Duodenal mucosa (tissue), 2 donors: Measurements from ENCODE around the gene SLC6A19.

Experiments
- H3K27ac ChIP-seq: one replicate; pipeline ENCODE4 v1.7.0; 2013; ENCODE audit warnings: low read depth, low read length
- H3K27me3 ChIP-seq, 2 donors: one replicate each; pipeline ENCODE4 v1.7.0; 2013; ENCODE audit warnings: low read length in 2 of 2, control low read depth in 1 of 2; ENCODE audit not compliant: insufficient read depth in 2 of 2, control insufficient read depth in 1 of 2
- H3K36me3 ChIP-seq, 2 donors: one replicate each; pipeline ENCODE4 v1.7.0; 2013; ENCODE audit warnings: low read length in 2 of 2, control low read depth in 1 of 2; ENCODE audit not compliant: insufficient read depth in 2 of 2, control insufficient read depth in 1 of 2
- H3K4me1 ChIP-seq, 2 donors: one replicate each; pipeline ENCODE4 v1.7.0; 2013; ENCODE audit warnings: low read length in 2 of 2, control low read depth in 1 of 2; ENCODE audit not compliant: insufficient read depth in 2 of 2, control insufficient read depth in 1 of 2
- H3K4me3 ChIP-seq, 2 donors: one replicate each; pipeline ENCODE4 v1.7.0; 2013; ENCODE audit warnings: low read length in 2 of 2, low read depth in 1 of 2
- H3K9ac ChIP-seq, 2 donors: one replicate each; pipeline ENCODE4 v1.7.0; 2013; ENCODE audit warnings: low read length in 2 of 2, low read depth in 1 of 2
- H3K9me3 ChIP-seq, 2 donors: one replicate each; pipeline ENCODE4 v1.7.0; 2013; ENCODE audit warnings: low read length in 2 of 2, control low read depth in 1 of 2; ENCODE audit not compliant: control insufficient read depth in 1 of 2

Gene SLC6A19

GRCh38 chr5:1207555-1207954, 6.2 kb downstream of the SLC6A19 start:
- H3K36me3 ChIP-seq = peaks cover 3 to 21% of the 10 kb centered on the region in 2 donors
- no peaks in the 10 kb centered on the region for H3K27me3 ChIP-seq

GRCh38 chr5:1208221-1208742, 6.9 kb downstream of the SLC6A19 start:
- peaks cover 3 to 21% of the 10 kb centered on the region in 2 donors for H3K36me3 ChIP-seq
- H3K4me1 ChIP-seq = peaks cover 9 to 40% of the 10 kb centered on the region in 2 donors

More at GRCh38 chr5:1207555-1207954, 6.2 kb downstream of the SLC6A19 start:
- no peak overlapping the region for H3K4me3 ChIP-seq
- H3K9ac ChIP-seq = no peak overlapping the region
- H3K4me1 ChIP-seq = peaks cover 9 to 40% of the 10 kb centered on the region in 2 donors
- H3K27ac ChIP-seq = no peak overlapping the region
- H3K9me3 ChIP-seq = no peaks in the 10 kb centered on the region

GRCh38 chr5:1208743-1209488, 7.5 kb downstream of the SLC6A19 start:
- Histone ChIP-seq H3K36me3 (peaks cover 3 to 28% of the 10 kb centered on the region in 2 donors), H3K27me3 (no peaks in the 10 kb centered on the region), H3K9ac (no peak overlapping the region), H3K4me3 (no peak overlapping the region), H3K27ac (no peak overlapping the region), H3K4me1 (peaks cover 8 to 40% of the 10 kb centered on the region in 2 donors), H3K9me3 (no peaks in the 10 kb centered on the region)

More at GRCh38 chr5:1208221-1208742, 6.9 kb downstream of the SLC6A19 start:
- Histone ChIP-seq H3K4me3 (no peak overlapping the region), H3K9ac (no peak overlapping the region), H3K9me3 (no peaks in the 10 kb centered on the region), H3K27me3 (no peaks in the 10 kb centered on the region), H3K27ac (no peak overlapping the region)

- Histone ChIP-seq H3K4me1 (peaks cover 5 to 35% of the 10 kb centered on the region in 2 donors), H3K4me3 (no peak overlapping the region), H3K27me3 (no peaks in the 10 kb centered on the region), H3K9ac (no peak overlapping the region), H3K27ac (no peak overlapping the region), H3K9me3 (no peaks in the 10 kb centered on the region), H3K36me3 (peaks cover 3 to 33% of the 10 kb centered on the region in 2 donors)
These were observed 8.1 kb downstream of the SLC6A19 start for GRCh38 chr5:1209489-1209852.

DNA sequence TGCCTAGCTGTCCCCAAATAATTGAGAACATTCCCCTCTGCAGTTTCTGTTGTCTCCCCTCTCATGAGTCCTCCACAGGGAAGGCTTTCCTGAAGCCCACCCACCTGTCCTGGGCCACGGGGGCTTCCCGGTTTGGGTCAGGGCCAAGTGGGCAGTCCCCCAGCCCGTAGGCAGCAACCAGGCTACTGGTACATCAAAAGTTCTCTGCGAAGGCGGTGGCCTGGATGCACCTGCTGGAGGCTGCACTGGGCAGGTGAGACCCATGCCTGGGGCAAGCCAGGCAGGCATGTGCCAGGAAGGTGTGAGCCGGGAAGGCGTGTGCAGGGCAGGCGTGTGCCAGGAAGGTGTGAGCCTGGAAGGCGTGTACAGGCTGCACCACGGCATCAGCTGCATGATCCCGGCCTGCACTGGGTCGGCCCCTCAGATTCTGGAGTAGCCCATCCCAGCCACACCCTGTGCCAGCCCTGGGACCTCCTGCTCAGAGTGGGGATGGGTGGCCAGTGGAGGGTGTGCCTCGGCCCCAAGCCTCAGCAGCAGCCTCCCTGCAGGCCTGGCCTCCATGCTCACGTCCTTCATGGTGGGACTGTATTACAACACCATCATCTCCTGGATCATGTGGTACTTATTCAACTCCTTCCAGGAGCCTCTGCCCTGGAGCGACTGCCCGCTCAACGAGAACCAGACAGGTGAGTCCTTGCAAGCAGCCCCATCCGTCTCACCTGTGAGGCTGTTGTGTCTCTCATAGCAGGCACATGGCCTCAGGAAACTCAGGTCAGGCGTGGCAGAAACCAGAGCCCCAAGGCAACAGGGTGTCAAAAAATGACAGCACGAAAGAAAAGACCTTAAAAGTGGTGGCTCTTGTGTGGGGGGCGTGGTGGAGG, 8.7 kb downstream of the SLC6A19 start:
- Histone ChIP-seq H3K9ac (no peak overlapping the region), H3K27me3 (no peaks in the 10 kb centered on the region), H3K4me3 (no peak overlapping the region)

DNA sequence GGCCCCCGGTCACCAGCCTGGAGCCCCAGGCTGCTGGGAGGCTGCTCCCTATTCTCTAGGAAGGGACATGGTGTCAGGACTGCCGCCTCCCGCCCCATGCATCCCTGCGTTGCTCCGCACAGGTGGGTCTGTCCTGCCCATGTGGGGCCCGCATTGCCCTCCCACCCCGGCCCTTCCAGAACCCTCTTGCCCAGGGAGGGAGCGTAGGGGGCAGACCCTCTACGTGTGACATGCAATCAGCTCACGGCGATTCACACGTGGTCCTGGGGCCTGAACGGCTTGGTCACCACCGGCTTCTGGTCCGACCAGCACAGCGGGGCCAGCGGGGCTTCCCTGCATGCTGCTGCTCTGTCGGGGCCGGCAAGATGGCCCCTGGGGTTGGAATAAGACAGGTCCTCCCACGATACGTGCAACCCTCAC, 9.4 kb downstream of the SLC6A19 start:
- H3K4me1 ChIP-seq = peaks cover 5 to 24% of the 10 kb centered on the region in 2 donors
- H3K9me3 ChIP-seq = peaks cover 0 to 4% of the 10 kb centered on the region in 2 donors
- H3K27ac ChIP-seq = no peak overlapping the region
- no peaks in the 10 kb centered on the region for H3K27me3 ChIP-seq
- no peak overlapping the region for H3K4me3 ChIP-seq
- H3K9ac ChIP-seq = no peak overlapping the region
- H3K36me3 ChIP-seq = peaks cover 7 to 41% of the 10 kb centered on the region in 2 donors

More for the DNA sequence above, 8.7 kb downstream of the SLC6A19 start:
- no peak overlapping the region for H3K27ac ChIP-seq
- peaks cover 5 to 29% of the 10 kb centered on the region in 2 donors for H3K4me1 ChIP-seq
- no peaks in the 10 kb centered on the region for H3K9me3 ChIP-seq
- peaks cover 3 to 34% of the 10 kb centered on the region in 2 donors for H3K36me3 ChIP-seq

- no peak overlapping the region for H3K9ac ChIP-seq
- no peak overlapping the region for H3K4me3 ChIP-seq
- H3K9me3 ChIP-seq = peaks cover 0 to 5% of the 10 kb centered on the region in 2 donors
- peaks cover 5 to 18% of the 10 kb centered on the region in 2 donors for H3K4me1 ChIP-seq
- peaks cover 14 to 49% of the 10 kb centered on the region in 2 donors for H3K36me3 ChIP-seq
- no peaks in the 10 kb centered on the region for H3K27me3 ChIP-seq
- no peak overlapping the region for H3K27ac ChIP-seq
These were observed 10.3 kb downstream of the SLC6A19 start for GRCh38 chr5:1211701-1212100.

GRCh38 chr5:1212271-1212670, 10.9 kb downstream of the SLC6A19 start:
- Histone ChIP-seq H3K9me3 (peaks cover 0 to 5% of the 10 kb centered on the region in 2 donors), H3K4me3 (no peak overlapping the region), H3K9ac (no peak overlapping the region), H3K36me3 (peaks cover 14 to 55% of the 10 kb centered on the region in 2 donors), H3K27me3 (no peaks in the 10 kb centered on the region), H3K4me1 (peaks cover 5 to 18% of the 10 kb centered on the region in 2 donors), H3K27ac (no peak overlapping the region)

DNA sequence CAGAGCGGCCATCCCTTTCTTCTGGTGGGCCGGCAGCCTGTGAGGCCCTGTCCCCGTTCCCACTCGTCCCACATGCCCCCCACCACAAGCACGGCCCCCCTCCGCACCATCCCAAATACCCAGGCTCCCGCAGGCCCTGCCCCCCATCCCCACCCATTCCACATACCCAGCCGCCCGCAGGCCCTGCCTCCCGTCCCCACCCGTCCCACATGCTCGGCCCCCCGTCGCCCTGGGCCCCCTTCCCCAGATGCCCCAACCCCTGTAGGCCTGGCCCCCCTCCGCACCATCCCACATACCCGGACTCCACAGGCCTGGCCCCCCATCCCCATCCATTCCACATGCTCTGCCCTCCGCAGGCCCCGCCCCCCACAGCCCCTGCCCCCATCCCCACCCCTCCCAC, 11.5 kb downstream of the SLC6A19 start:
- no peak overlapping the region for H3K27ac ChIP-seq
- H3K36me3 ChIP-seq = peaks cover 14 to 58% of the 10 kb centered on the region in 2 donors
- no peak overlapping the region for H3K4me3 ChIP-seq
- peaks cover 0 to 5% of the 10 kb centered on the region in 2 donors for H3K9me3 ChIP-seq
- H3K4me1 ChIP-seq = peaks cover 5 to 16% of the 10 kb centered on the region in 2 donors
- no peak overlapping the region for H3K9ac ChIP-seq
- H3K27me3 ChIP-seq = no peaks in the 10 kb centered on the region
